PFSK-1 (cell line): ENCODE data around the gene METTL4.

Experiments
- FOXP2 ChIP-seq: optimal IDR thresholded peaks from 2 replicates; pipeline ENCODE3; 2011; ENCODE audit warnings: borderline replicate concordance, control low read depth, inconsistent platforms; ENCODE audit not compliant: insufficient read depth; ENCODE audit errors: extremely low read length, extremely low read depth
- POLR2AphosphoS5 ChIP-seq: IDR thresholded peaks from 2 replicates; pipeline ENCODE4 v1.6.1; 2012; ENCODE audit warnings: low read depth, mild to moderate bottlenecking, control low read depth, low read length, moderate library complexity
- SIN3A ChIP-seq: IDR thresholded peaks from 2 replicates; pipeline ENCODE4 v1.6.1; 2012; ENCODE audit warnings: mild to moderate bottlenecking, low read length, moderate library complexity, borderline replicate concordance; ENCODE audit not compliant: insufficient read depth
- TAF1 ChIP-seq: IDR thresholded peaks from 2 replicates; pipeline ENCODE4 v1.6.1; 2012; ENCODE audit warnings: low read length, control low read depth, borderline replicate concordance; ENCODE audit not compliant: insufficient read depth
- TF ChIP-seq, protein P1 (sequence below), 2 experiments: IDR thresholded peaks; 2 replicates each; pipeline versions ENCODE4 v1.6.1 to v1.8.0; 2011 to 2012; ENCODE audit warnings: low read depth in 2 of 2, low read length in 2 of 2, control low read depth in 1 of 2, inconsistent platforms in 1 of 2, mild to moderate bottlenecking in 1 of 2, moderate library complexity in 1 of 2; ENCODE audit not compliant: insufficient read depth in 1 of 2

Gene METTL4

DNA sequence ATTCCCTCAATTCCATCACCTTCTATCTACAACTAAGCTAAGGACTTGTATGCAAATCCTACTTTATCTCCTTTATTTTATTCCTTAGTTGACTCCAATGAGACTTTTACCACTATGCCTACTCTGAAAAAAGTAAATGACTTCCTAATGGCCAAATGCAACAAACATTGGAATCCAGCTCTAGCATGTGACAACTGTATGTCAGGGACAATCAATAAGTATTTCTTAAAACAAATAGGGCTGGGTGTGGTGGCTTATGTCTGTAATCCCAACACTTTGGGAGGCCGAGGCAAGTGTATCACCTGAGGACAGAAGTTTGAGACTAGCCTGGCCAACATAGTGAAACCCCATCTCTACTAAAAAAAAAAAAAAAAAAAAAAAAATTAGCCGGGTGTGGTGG is 21.8 kb downstream of the METTL4 start:
- TF ChIP-seq, protein P1, sequence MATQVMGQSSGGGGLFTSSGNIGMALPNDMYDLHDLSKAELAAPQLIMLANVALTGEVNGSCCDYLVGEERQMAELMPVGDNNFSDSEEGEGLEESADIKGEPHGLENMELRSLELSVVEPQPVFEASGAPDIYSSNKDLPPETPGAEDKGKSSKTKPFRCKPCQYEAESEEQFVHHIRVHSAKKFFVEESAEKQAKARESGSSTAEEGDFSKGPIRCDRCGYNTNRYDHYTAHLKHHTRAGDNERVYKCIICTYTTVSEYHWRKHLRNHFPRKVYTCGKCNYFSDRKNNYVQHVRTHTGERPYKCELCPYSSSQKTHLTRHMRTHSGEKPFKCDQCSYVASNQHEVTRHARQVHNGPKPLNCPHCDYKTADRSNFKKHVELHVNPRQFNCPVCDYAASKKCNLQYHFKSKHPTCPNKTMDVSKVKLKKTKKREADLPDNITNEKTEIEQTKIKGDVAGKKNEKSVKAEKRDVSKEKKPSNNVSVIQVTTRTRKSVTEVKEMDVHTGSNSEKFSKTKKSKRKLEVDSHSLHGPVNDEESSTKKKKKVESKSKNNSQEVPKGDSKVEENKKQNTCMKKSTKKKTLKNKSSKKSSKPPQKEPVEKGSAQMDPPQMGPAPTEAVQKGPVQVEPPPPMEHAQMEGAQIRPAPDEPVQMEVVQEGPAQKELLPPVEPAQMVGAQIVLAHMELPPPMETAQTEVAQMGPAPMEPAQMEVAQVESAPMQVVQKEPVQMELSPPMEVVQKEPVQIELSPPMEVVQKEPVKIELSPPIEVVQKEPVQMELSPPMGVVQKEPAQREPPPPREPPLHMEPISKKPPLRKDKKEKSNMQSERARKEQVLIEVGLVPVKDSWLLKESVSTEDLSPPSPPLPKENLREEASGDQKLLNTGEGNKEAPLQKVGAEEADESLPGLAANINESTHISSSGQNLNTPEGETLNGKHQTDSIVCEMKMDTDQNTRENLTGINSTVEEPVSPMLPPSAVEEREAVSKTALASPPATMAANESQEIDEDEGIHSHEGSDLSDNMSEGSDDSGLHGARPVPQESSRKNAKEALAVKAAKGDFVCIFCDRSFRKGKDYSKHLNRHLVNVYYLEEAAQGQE (IDR thresholded peaks at IDR 0.05; ENCODE audit: insufficient read depth in 1 of 2, low read depth in 2 of 2, low read length in 2 of 2): no peak
- no peak for TF ChIP-seq FOXP2
- no peak for TF ChIP-seq SIN3A
- TF ChIP-seq TAF1: no peak
- no peak for TF ChIP-seq POLR2AphosphoS5

DNA sequence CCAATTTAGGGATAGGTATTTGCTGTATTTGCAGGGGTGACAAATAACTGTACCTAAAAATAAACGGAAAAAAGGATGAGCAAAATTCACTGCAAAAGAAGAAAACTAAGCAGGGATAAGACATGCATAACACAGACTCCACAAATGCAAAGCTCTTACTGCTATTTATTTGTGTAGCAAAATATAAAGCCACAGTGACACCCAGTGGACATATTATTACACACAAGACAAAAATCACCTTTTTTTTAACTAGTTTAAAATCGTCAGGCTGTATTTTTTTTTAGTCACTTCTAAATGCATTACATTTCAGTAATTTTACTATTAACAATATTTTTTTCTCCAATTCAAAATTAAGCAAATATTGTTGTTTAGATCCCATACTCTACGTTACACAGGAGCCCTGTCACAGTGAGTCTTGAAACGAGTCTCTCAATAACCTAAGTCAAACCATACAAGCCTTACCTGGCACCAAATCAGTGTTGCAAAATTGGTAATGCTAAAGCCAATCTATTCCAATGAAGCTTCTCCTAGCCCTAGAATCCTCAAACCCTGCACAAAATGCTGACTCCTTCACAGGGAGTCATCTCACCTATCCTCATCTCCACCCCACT is 23.7 kb downstream of the METTL4 start:
- TF ChIP-seq SIN3A: no peak
- TF ChIP-seq POLR2AphosphoS5: no peak
- TF ChIP-seq, protein P1 (IDR thresholded peaks at IDR 0.05; ENCODE audit: insufficient read depth in 1 of 2, low read depth in 2 of 2, low read length in 2 of 2): no peak
- no peak for TF ChIP-seq TAF1
- no peak for TF ChIP-seq FOXP2

DNA sequence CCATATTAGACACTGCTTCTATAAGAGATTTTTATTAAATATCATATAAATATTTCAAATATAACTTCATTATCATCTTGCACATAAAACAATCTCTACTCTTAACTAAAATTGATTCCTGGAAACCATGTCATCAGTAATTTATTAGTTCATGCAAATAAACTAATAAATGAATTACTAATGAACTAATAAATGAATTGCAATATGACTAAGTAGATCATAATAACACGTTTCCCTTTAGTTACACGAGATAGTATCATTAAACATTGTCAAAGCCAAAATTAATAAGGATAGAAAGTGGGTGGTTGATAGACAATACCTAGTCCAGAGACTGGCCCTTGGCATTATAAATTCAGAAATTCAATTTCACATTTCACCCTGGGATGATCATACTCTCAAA is 26.1 kb downstream of the METTL4 start:
- TF ChIP-seq TAF1 (no peak), FOXP2 (no peak), POLR2AphosphoS5 (no peak)
- TF ChIP-seq, protein P1 (IDR thresholded peaks at IDR 0.05; ENCODE audit: insufficient read depth in 1 of 2, low read depth in 2 of 2, low read length in 2 of 2): no peak

DNA sequence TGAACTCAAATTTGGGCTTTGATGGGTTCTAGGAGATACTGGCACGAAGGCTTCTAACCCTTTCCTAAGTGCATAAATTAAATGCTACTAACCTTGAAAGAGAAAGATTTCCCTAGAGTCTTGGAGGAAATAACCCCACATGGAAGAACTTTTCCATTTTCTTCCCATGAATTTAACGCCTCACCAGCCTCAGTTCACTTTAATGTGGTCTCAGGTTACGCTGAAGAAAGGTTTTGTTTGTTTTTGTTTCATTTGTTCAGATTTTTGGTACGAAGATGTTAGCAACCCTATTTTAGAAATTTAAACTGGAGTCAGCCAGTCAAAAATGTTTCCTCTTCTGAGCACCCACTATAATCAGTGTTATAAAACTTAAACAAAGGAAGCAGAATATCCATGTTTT is 30.7 kb downstream of the METTL4 start:
- TF ChIP-seq TAF1 (no peak), POLR2AphosphoS5 (no peak), SIN3A (no peak), FOXP2 (no peak)
- TF ChIP-seq, protein P1 (IDR thresholded peaks at IDR 0.05; ENCODE audit: insufficient read depth in 1 of 2, low read depth in 2 of 2, low read length in 2 of 2): no peak

DNA sequence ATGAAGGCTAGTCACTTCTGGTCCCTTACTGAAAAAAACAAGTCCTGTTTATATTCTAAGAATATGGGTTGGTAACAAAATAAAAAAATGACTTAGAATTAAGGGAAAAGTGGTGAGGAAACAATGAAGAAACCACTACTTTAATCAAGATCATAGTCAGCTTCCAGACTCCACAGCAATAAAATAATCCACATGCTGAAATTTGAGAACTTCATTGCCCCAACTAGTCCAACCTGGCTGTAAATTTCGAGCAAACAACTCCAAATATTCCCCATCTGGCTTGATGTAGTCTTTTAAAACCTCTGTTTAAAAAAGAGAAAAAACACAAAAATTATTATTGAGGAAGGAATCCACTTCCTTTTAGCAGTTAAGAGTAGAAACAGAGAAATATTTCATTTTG is 32.5 kb downstream of the METTL4 start:
- TF ChIP-seq POLR2AphosphoS5: no peak
- TF ChIP-seq, protein P1 (IDR thresholded peaks at IDR 0.05; ENCODE audit: insufficient read depth in 1 of 2, low read depth in 2 of 2, low read length in 2 of 2): no peak
- TF ChIP-seq TAF1: no peak
- no peak for TF ChIP-seq SIN3A
- no peak for TF ChIP-seq FOXP2
